Measurements from ENCODE around the gene ADD3. TPM values are rescaled to one million over a fixed set of nuclear protein-coding genes. Genes with fewer than 3 reads are reported as not detected.

Gene ADD3
- polyA plus RNA-seq, 1 donor (not counting 4 experiments of a cell fraction or from before 2014, with no cell fraction given): 61.7 TPM

DNA sequence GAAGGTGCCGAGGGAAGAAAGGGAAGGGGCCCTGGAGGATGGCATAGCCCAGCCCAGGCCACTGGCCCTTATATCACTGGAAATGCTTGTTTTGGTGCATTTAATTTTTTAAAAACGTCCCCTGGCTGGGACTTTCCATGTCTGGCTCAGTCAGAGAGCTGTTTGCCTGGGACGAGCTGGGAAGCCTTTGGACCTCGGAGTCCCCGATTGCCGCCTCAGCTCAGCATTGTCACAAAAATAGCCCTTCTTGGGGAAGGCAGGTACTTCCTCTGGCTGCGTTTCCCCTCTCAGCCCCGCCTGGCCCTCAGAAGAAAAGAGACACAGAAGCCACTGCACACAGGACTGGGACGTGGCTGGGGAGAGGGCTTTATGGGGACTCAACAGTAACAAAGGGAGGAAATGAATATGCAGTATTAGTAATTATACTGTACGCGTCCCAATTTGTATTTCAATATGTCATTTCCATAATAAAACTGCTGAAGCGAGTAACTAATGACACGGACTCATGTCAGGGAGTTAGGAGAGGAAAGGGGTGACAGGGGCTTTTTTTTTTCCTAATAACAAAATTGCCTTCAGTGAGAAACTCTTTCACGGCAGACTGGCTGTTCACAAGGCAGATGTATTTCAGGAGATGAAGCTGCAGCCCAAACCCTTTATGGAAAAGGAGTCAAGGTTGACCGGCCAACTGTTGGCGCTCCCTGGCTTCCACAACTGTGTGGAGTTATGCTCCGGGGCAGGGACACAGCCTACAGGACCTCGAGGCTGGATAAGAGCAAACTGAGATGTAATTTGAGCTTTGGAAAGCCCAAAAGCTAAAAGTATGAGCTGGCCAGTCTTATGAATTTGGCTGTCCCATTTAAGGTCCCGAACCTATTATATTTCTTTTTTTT lies 168.6 kb downstream of the ADD3 start:
- Histone ChIP-seq H3K9me1 (ENCODE audit: control insufficient read depth, extremely low read depth, insufficient read depth, low read length) (no peaks in the 10 kb centered on the region), H2AFZ (ENCODE audit: control insufficient read depth, low read length) (peak overlapping the region; percentile 12), H3K27me3 (ENCODE audit: control insufficient read depth, extremely low read depth, insufficient read depth, low read length) (no peaks in the 10 kb centered on the region), H3K4me2 (ENCODE audit: control insufficient read depth, extremely low read depth, insufficient read depth, low read depth, low read length) (no peak overlapping the region), H3K4me3 (ENCODE audit: control insufficient read depth in 2 of 3, extremely low read depth in 1 of 3, insufficient read depth in 2 of 3, low read depth in 1 of 3, low read length in 3 of 3) (no peak overlapping the region), H3K79me2 (ENCODE audit: control insufficient read depth, insufficient read depth, low read length) (no peaks in the 10 kb centered on the region), H3K27ac (ENCODE audit: control insufficient read depth, insufficient read depth, low read length) (no peak overlapping the region), H3K9ac (ENCODE audit: control insufficient read depth, extremely low read depth, insufficient read depth, low read length) (no peak overlapping the region), H3K36me3 (ENCODE audit: control insufficient read depth in 2 of 2, extremely low read depth in 1 of 2, insufficient read depth in 2 of 2, low read length in 2 of 2) (no peaks in the 10 kb centered on the region), H3K9me3 (ENCODE audit: control insufficient read depth, low read depth, low read length) (no peaks in the 10 kb centered on the region), H3K4me1 (ENCODE audit: control insufficient read depth, extremely low read depth, insufficient read depth, low read length) (peaks cover 8% of the 10 kb centered on the region), H4K20me1 (ENCODE audit: control insufficient read depth, extremely low read depth, insufficient read depth, low read length) (no peaks in the 10 kb centered on the region)
- DNase-seq (ENCODE audit: low read depth, low spot score) (no peak), FAIRE-seq (no peak)
- dilution Hi-C loops (cut with MboI; ENCODE audit: extremely low pct_ligation_motif_present, low sequenced_read_pairs): no loop called here
- TF ChIP-seq, protein P1, sequence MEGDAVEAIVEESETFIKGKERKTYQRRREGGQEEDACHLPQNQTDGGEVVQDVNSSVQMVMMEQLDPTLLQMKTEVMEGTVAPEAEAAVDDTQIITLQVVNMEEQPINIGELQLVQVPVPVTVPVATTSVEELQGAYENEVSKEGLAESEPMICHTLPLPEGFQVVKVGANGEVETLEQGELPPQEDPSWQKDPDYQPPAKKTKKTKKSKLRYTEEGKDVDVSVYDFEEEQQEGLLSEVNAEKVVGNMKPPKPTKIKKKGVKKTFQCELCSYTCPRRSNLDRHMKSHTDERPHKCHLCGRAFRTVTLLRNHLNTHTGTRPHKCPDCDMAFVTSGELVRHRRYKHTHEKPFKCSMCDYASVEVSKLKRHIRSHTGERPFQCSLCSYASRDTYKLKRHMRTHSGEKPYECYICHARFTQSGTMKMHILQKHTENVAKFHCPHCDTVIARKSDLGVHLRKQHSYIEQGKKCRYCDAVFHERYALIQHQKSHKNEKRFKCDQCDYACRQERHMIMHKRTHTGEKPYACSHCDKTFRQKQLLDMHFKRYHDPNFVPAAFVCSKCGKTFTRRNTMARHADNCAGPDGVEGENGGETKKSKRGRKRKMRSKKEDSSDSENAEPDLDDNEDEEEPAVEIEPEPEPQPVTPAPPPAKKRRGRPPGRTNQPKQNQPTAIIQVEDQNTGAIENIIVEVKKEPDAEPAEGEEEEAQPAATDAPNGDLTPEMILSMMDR (optimal IDR thresholded peaks at IDR 0.05 in 1 of 3, IDR thresholded peaks at IDR 0.05 in 1 of 3, conservative IDR thresholded peaks at IDR 0.05 in 1 of 3; ENCODE audit: extremely low read depth in 1 of 3, insufficient read depth in 2 of 3, low read length in 3 of 3): no peak
- TF ChIP-seq EZH2 (IDR thresholded peaks at IDR 0.05; ENCODE audit: low read length): no peak

DNA sequence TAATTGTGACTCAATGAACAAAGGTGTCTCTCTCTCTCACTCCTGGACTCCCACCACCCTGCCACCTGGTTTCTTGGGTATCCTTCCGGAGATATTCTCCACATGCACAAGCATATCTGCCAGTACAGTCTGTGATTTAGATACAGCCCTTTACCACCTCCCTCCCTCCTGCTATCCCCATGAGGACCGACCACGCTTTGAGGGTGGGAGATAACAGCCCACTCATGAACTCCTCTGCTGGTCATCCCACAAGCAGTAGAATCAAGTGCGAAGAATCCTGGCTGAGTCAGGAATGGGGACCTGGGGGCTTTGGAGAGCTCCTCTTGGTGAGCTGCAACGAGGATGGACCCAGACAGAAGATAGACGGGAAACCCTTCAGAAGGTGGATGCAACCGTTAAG lies 171.4 kb downstream of the ADD3 start:
- Histone ChIP-seq H3K27me3 (ENCODE audit: control insufficient read depth, extremely low read depth, insufficient read depth, low read length) (no peaks in the 10 kb centered on the region), H3K36me3 (ENCODE audit: control insufficient read depth in 2 of 2, extremely low read depth in 1 of 2, insufficient read depth in 2 of 2, low read length in 2 of 2) (no peaks in the 10 kb centered on the region), H3K4me2 (ENCODE audit: control insufficient read depth, extremely low read depth, insufficient read depth, low read depth, low read length) (no peak overlapping the region), H3K9me3 (ENCODE audit: control insufficient read depth, low read depth, low read length) (no peaks in the 10 kb centered on the region), H4K20me1 (ENCODE audit: control insufficient read depth, extremely low read depth, insufficient read depth, low read length) (no peaks in the 10 kb centered on the region), H3K79me2 (ENCODE audit: control insufficient read depth, insufficient read depth, low read length) (no peaks in the 10 kb centered on the region), H2AFZ (ENCODE audit: control insufficient read depth, low read length) (no peak overlapping the region), H3K27ac (ENCODE audit: control insufficient read depth, insufficient read depth, low read length) (no peak overlapping the region), H3K4me1 (ENCODE audit: control insufficient read depth, extremely low read depth, insufficient read depth, low read length) (peaks cover 8% of the 10 kb centered on the region), H3K9ac (ENCODE audit: control insufficient read depth, extremely low read depth, insufficient read depth, low read length) (no peak overlapping the region), H3K9me1 (ENCODE audit: control insufficient read depth, extremely low read depth, insufficient read depth, low read length) (no peaks in the 10 kb centered on the region), H3K4me3 (ENCODE audit: control insufficient read depth in 2 of 3, extremely low read depth in 1 of 3, insufficient read depth in 2 of 3, low read depth in 1 of 3, low read length in 3 of 3) (no peak overlapping the region)
- DNase-seq (ENCODE audit: low read depth, low spot score) (no peak), FAIRE-seq (no peak)
- dilution Hi-C loops (cut with MboI; ENCODE audit: extremely low pct_ligation_motif_present, low sequenced_read_pairs): no loop called here
- TF ChIP-seq, protein P1 (optimal IDR thresholded peaks at IDR 0.05 in 1 of 3, IDR thresholded peaks at IDR 0.05 in 1 of 3, conservative IDR thresholded peaks at IDR 0.05 in 1 of 3; ENCODE audit: extremely low read depth in 1 of 3, insufficient read depth in 2 of 3, low read length in 3 of 3): no peak
- no peak for TF ChIP-seq EZH2 (IDR thresholded peaks at IDR 0.05; ENCODE audit: low read length)

Data from keratinocyte (primary cell).